ENCODE results near the gene PELI3. TPM values are rescaled to one million over a fixed set of nuclear protein-coding genes. Genes with fewer than 3 reads are reported as not detected.

PELI3 gene
- total and polyA plus RNA-seq, 10 of the 15 experiments (the other 5 are each of a cell fraction or from before 2014, with no cell fraction given) = 0.14 to 1.5 (median 0.66) TPM

- in situ Hi-C loops (cut with MboI) (no loop called here), intact Hi-C loops (cut with micrococcal nuclease; ENCODE audit: unreplicated experiment) (loop anchor here (1.0 to 2.0 kb wide), 3 partner anchors 40 to 197 kb away; partner anchors contain the start of gene RBM4B)
- WGBS (ENCODE audit: insufficient coverage, insufficient replicate concordance, low lambda C conversion rate, missing lambda C conversion rate) = 3% methylated on average over 30 of the region's 34 CpGs
- Histone ChIP-seq H3K36me3 (ENCODE audit: control insufficient read depth in 2 of 2, insufficient read depth in 2 of 2, low read length in 1 of 2) (peaks cover 0 to 2% of the 10 kb centered on the region in 2 experiments; a peak in 1 of 4 replicates), H3K4me1 (ENCODE audit: control insufficient read depth, insufficient read depth, low read length) (peaks cover 6% of the 10 kb centered on the region), H3K4me3 (peak overlapping the region; percentile 95), H3K9ac (ENCODE audit: control insufficient read depth, insufficient read depth, low read length) (peak overlapping the region; percentile 95), H3K27ac (ENCODE audit: control insufficient read depth, insufficient read depth) (peak overlapping the region; percentile 89), H3K79me2 (ENCODE audit: control insufficient read depth, insufficient read depth, low read length) (peaks cover 23% of the 10 kb centered on the region), H3K4me2 (ENCODE audit: control insufficient read depth, insufficient read depth) (peak overlapping the region; percentile 87), H2AFZ (ENCODE audit: control insufficient read depth, low read depth, low read length) (peak overlapping the region; percentile 55), H3K27me3 (replicated peaks in 1 of 2; ENCODE audit: control insufficient read depth in 2 of 2, insufficient read depth in 2 of 2, low read length in 1 of 2) (no peaks in the 10 kb centered on the region), H3K9me3 (replicated peaks; ENCODE audit: control insufficient read depth, insufficient read depth, low read length) (no peaks in the 10 kb centered on the region), H4K20me1 (ENCODE audit: control insufficient read depth, insufficient read depth) (no peaks in the 10 kb centered on the region)
- TSS peak; percentile 95 for BruUV-seq (replicated peaks)
- TF ChIP-seq MLLT1 (IDR thresholded peaks at IDR 0.05) (0 out of 2 replicates have a peak, but pooled peaks have one; percentile 8), IKZF2 (IDR thresholded peaks at IDR 0.05) (peak in 1 of 2 experiments; percentile 37; a peak in 1 of 4 replicates), BRCA1 (IDR thresholded peaks at IDR 0.05; ENCODE audit: low read depth, low read length) (no peak), ZNF24 (IDR thresholded peaks at IDR 0.05) (0 out of 2 replicates have a peak, but pooled peaks have one; percentile 7), JUNB (IDR thresholded peaks at IDR 0.05) (no peak), USF1 (IDR thresholded peaks at IDR 0.05; ENCODE audit: borderline replicate concordance, extremely low read length, insufficient read depth, low read depth, low read length) (no peak), BHLHE40 (IDR thresholded peaks at IDR 0.05; ENCODE audit: borderline replicate concordance in 1 of 2, low read depth in 2 of 2, low read length in 1 of 2) (peak in 1 of 2 experiments; percentile 8; a peak in 1 of 4 replicates), POLR2AphosphoS2 (IDR thresholded peaks at IDR 0.05; ENCODE audit: low read depth, low read length) (no peak), IRF4 (IDR thresholded peaks at IDR 0.05; ENCODE audit: low read depth, low read length) (peak; percentile 12; the same call in 1 of the 2 replicates)
- POLR2A ChIA-PET = interaction anchor here (0.7 to 1.7 kb wide), 8 partner anchors 13 to 198 kb away, joined by 3 to 8 read pairs (median 6); partner anchors contain the start of genes MRPL11, PELI3, RBM4B and SLC29A2
- FAIRE-seq (no peak), DNase-seq (ENCODE audit: low read depth, low spot score) (no peak), ATAC-seq (peak; percentile 13)
- RAD21 ChIA-PET (ENCODE audit: unreplicated experiment) = interaction anchor here (0.6 to 3.7 kb wide), 19 partner anchors 9 to 199 kb away, joined by 3 to 23 read pairs (median 4); partner anchors contain the start of genes MRPL11, NPAS4, PELI3 and RBM4
- SMC1A ChIA-PET (ENCODE audit: uncharacterized antibody, unreplicated experiment) = interaction anchor here (0.7 to 2.7 kb wide), 15 partner anchors 13 to 199 kb away, joined by 3 to 10 read pairs (median 3); partner anchors contain the start of genes MRPL11, NPAS4 and PELI3
- CTCF ChIA-PET = interaction anchor here (0.7 to 3.6 kb wide), 32 partner anchors 9 to 232 kb away, joined by 3 to 41 read pairs (median 4); partner anchors contain the start of genes BBS1, MRPL11, NPAS4 and PELI3
These were observed 12.8 kb downstream of the PELI3 start for GRCh38 chr11:66479394-66480116.

Data from GM12878 (cell line).